K562 (cell line): ENCODE data around the gene ZBTB9. TPM values are rescaled to one million over a fixed set of nuclear protein-coding genes. Genes with fewer than 3 reads are reported as not detected.

Experiments
- ATAC-seq: fragments of 200-7000 bp; cut with Tn5 transposase; 3 replicates; pipeline ENCODE4 v1.9.1; 2020; ENCODE audit warnings: moderate library complexity
- BruUV-seq: library from RNA; stranded (reverse); fragments of 400-500 nt; replicated peaks from 2 replicates; lab custom pipeline; 2021; lab: Mats Ljungman, UMichigan
- CTCF ChIA-PET: fragments of 300-600 bp; formaldehyde crosslinking; extraction: SDS; loops from one replicate; lab custom pipeline; 2021; ENCODE audit warnings: low intra/inter-chr PET ratio; lab: Yijun Ruan, JAX
- POLR2A ChIA-PET: fragments of 300-600, 350-650 bp; sonication (Branson Sonifier 250); formaldehyde crosslinking; extraction: SDS; loops from one replicate; lab custom pipeline; 2021; ENCODE audit warnings: antibody characterized with exemption, inconsistent platforms; lab: Yijun Ruan, JAX
- DNase-seq, 4 experiments: peaks; one replicate each; pipeline versions ENCODE4 v3.0.0 to v3.0.0-alpha.2; 2011 to 2018; ENCODE audit warnings: low spot score in 3 of 4, mixed read lengths in 3 of 4; ENCODE audit errors: extremely low read depth in 1 of 4
- FAIRE-seq: peaks from 2 replicates; lab custom pipeline; 2011; peaks lifted over from hg19 to GRCh38; lab: Jason Lieb, UNC
- H2AFZ ChIP-seq: 2 replicates; pipeline ENCODE4 v1.6.0; 2011; ENCODE audit warnings: low read depth, low read length, control low read depth, inconsistent platforms
- H3K27ac ChIP-seq: fragments of 200-600 bp; 3 replicates; pipeline ENCODE4 v1.8.0; 2011; ENCODE audit warnings: low read depth, mild to moderate bottlenecking, control low read depth, inconsistent platforms, low read length, moderate library complexity, mixed read lengths; ENCODE audit errors: extremely low read depth
- H3K27me3 ChIP-seq, 2 experiments: fragments of 300-600 bp in 1 of 2; 2 replicates in 1 of 2; 3 replicates in 1 of 2; pipeline versions ENCODE4 v1.6.0 to v1.8.0; 2011; ENCODE audit warnings: inconsistent platforms in 2 of 2, low read length in 2 of 2, mild to moderate bottlenecking in 1 of 2, mixed read lengths in 1 of 2, moderate library complexity in 1 of 2; ENCODE audit not compliant: control insufficient read depth in 2 of 2, insufficient read depth in 2 of 2
- H3K36me3 ChIP-seq: fragments of 300-600 bp; 3 replicates; pipeline ENCODE4 v1.8.0; 2011; ENCODE audit warnings: mild to moderate bottlenecking, low read length, inconsistent platforms; ENCODE audit not compliant: control insufficient read depth, insufficient read depth
- H3K4me1 ChIP-seq, 2 experiments: fragments of 200-600 bp in 1 of 2; replicated peaks in 1 of 2; 2 replicates in 1 of 2; 3 replicates in 1 of 2; pipeline versions ENCODE4 v1.5.1 to v1.8.0; 2011; ENCODE audit warnings: inconsistent platforms in 2 of 2, low read length in 2 of 2, mild to moderate bottlenecking in 1 of 2, mixed read lengths in 1 of 2, moderate library complexity in 1 of 2; ENCODE audit not compliant: control insufficient read depth in 2 of 2, insufficient read depth in 2 of 2
- H3K4me2 ChIP-seq: 2 replicates; pipeline ENCODE4 v1.6.1; 2011; ENCODE audit warnings: low read length, control low read depth, inconsistent platforms, mixed read lengths; ENCODE audit not compliant: insufficient read depth
- H3K4me3 ChIP-seq: fragments of 200-600 bp; sonication (generic), shearing (Covaris generic); 2 replicates; pipeline ENCODE4 v1.5.1; 2016; ENCODE audit warnings: control low read depth, inconsistent platforms
- H3K79me2 ChIP-seq: fragments of 200-600 bp; 3 replicates; pipeline ENCODE4 v1.8.0; 2011; ENCODE audit warnings: low read length, inconsistent platforms; ENCODE audit not compliant: control insufficient read depth, insufficient read depth
- H3K9ac ChIP-seq, 2 experiments: 2 replicates each; pipeline versions ENCODE4 v1.6.0 to v1.6.1; 2011; ENCODE audit warnings: low read depth in 2 of 2, low read length in 2 of 2, control low read depth in 1 of 2, inconsistent platforms in 1 of 2, mild to moderate bottlenecking in 1 of 2, mixed read lengths in 1 of 2; ENCODE audit not compliant: insufficient read depth in 1 of 2
- H3K9me1 ChIP-seq: one replicate; pipeline ENCODE4 v1.6.0; 2011; ENCODE audit warnings: inconsistent platforms, mild to moderate bottlenecking, low read length, moderate library complexity; ENCODE audit not compliant: control insufficient read depth, insufficient read depth
- H3K9me3 ChIP-seq: replicated peaks from 2 replicates; pipeline ENCODE4 v1.5.1; 2011; ENCODE audit warnings: low read depth, low read length, inconsistent platforms; ENCODE audit not compliant: control insufficient read depth, insufficient read depth
- H4K20me1 ChIP-seq: replicated peaks from 2 replicates; pipeline ENCODE4 v1.6.1; 2011; ENCODE audit warnings: low read length, inconsistent platforms, mixed read lengths; ENCODE audit not compliant: control insufficient read depth, insufficient read depth
- BRD9 ChIP-seq: fragments of 450-650 bp; IDR thresholded peaks from 2 replicates; pipeline ENCODE4 v1.6.1; 2018; ENCODE audit warnings: low read depth; ENCODE audit not compliant: partially characterized antibody
- CXXC5 ChIP-seq: fragments of 250-450 bp; sonication (Bioruptor Pico); IDR thresholded peaks from 2 replicates; pipeline ENCODE4 v1.8.0; 2022; ENCODE audit warnings: inconsistent platforms, mild to moderate bottlenecking, moderate library complexity
- DPF2 ChIP-seq: fragments of 450-650 bp; IDR thresholded peaks from 2 replicates; pipeline ENCODE4 v1.6.1; 2016
- FOXJ2 ChIP-seq: fragments of 200-800 bp; sonication (Bioruptor generic); IDR thresholded peaks from 2 replicates; pipeline ENCODE4 v1.6.1; 2016; ENCODE audit warnings: missing genetic modification characterization, missing compliant biosample characterization
- GABPB2 ChIP-seq: fragments of 250-450 bp; sonication (Bioruptor Pico); conservative IDR thresholded peaks from 2 replicates; pipeline ENCODE4 v1.5.1; 2021; ENCODE audit warnings: mild to moderate bottlenecking
- HLTF ChIP-seq: fragments of 450-650 bp; IDR thresholded peaks from 2 replicates; pipeline ENCODE4 v1.6.1; 2016
- LARP7 ChIP-seq: fragments of 450-650 bp; IDR thresholded peaks from 2 replicates; pipeline ENCODE4 v1.6.1; 2016
- MTA1 ChIP-seq: fragments of 450-650 bp; IDR thresholded peaks from 2 replicates; pipeline ENCODE4 v1.6.1; 2017; ENCODE audit warnings: borderline replicate concordance
- PHB ChIP-seq: fragments of 250-450 bp; sonication (Bioruptor Pico); IDR thresholded peaks from 2 replicates; pipeline ENCODE4 v1.5.0; 2021
- POLR2B ChIP-seq: fragments of 450-650 bp; IDR thresholded peaks from 2 replicates; pipeline ENCODE4 v1.6.1; 2018; ENCODE audit warnings: low read depth; ENCODE audit not compliant: partially characterized antibody
- RFX5 ChIP-seq: IDR thresholded peaks from 2 replicates; pipeline ENCODE4 v1.6.1; 2011; ENCODE audit warnings: low read depth, mild to moderate bottlenecking, improper control_type of control experiment, low read length
- SUPT5H ChIP-seq: fragments of 450-650 bp; IDR thresholded peaks from 2 replicates; pipeline ENCODE4 v1.6.1; 2016
- TCFL5 ChIP-seq: fragments of 250-450 bp; sonication (Bioruptor Pico); conservative IDR thresholded peaks from 2 replicates; pipeline ENCODE4 v1.6.1; 2021; ENCODE audit warnings: mild to moderate bottlenecking, moderate library complexity, matching md5 sums
- USF2 ChIP-seq: sonication (generic); formaldehyde crosslinking; IDR thresholded peaks from 2 replicates; pipeline ENCODE4 v1.5.0; 2020; ENCODE audit warnings: missing genetic modification reagents
- ZNF395 ChIP-seq: fragments of 200-800 bp; sonication (Bioruptor generic); IDR thresholded peaks from 2 replicates; pipeline ENCODE4 v1.6.1; 2017; ENCODE audit warnings: missing genetic modification characterization, missing compliant biosample characterization
- ZNF740 ChIP-seq, 3 experiments: fragments of 200-800 bp in 1 of 3; sonication (Bioruptor generic) in 1 of 3; sonication (generic) in 1 of 3; formaldehyde crosslinking in 1 of 3; IDR thresholded peaks; 2 replicates each; pipeline versions ENCODE4 v1.6.1 to v1.8.0; 2016 to 2022; ENCODE audit warnings: mild to moderate bottlenecking in 2 of 3, missing compliant biosample characterization in 2 of 3, missing genetic modification characterization in 2 of 3, missing genetic modification reagents in 1 of 3
- WGBS: fragments of 100-300 bp; shearing (Covaris generic); methylation state at CpG from one replicate; pipeline ENCODE4 v1.1.6; 2016; ENCODE audit warnings: low coverage, mixed read lengths; ENCODE audit not compliant: insufficient coverage; ENCODE audit errors: missing lambda C conversion rate; 5-methylcytosine and 5-hydroxymethylcytosine counted together
- in situ Hi-C: fragments of 300-500 bp; cut with MboI; formaldehyde crosslinking; loops from 4 replicates; pipeline ENCODE4 v1.15.0; 2018; ENCODE audit warnings: inconsistent platforms, mixed read lengths
- intact Hi-C: fragments of 100-400 bp; cut with micrococcal nuclease; formaldehyde crosslinking; loops from 2 replicates; pipeline ENCODE4 v1.14.2; 2022
- polyA plus RNA-seq, 8 experiments: library from polyadenylated mRNA; depleted of rRNA in 4 of 8; stranded (reverse) in 5 of 8; unstranded in 3 of 8; fragments of >200 nt; fragmentation: Nextera tagmentation in 2 of 8; fragmentation: Illumina TruSeq in 1 of 8; extraction: Ambion mirVana in 2 of 8; extraction: Trizol in 1 of 8; gene quantifications; 2 replicates each; pipeline versions ENCODE4 v1.2.1 to v1.2.3, GENCODE V29; 2011 to 2014; ENCODE audit warnings: inconsistent platforms in 1 of 8, missing spikeins in 1 of 8
- total RNA-seq, 7 experiments: library from RNA; depleted of rRNA in 6 of 7; stranded (reverse); fragments of >200 nt in 6 of 7; fragmentation: Illumina TruSeq in 2 of 7; extraction: Trizol in 2 of 7; gene quantifications; 2 replicates each; pipeline versions ENCODE4 v1.2.1 to v1.2.3, GENCODE V29; 2011 to 2021; ENCODE audit warnings: low replicate concordance in 1 of 7

The ZBTB9 gene
- total and polyA plus RNA-seq, 9 of the 15 experiments (the other 6 are each of a cell fraction or from before 2014, with no cell fraction given): 1.9 to 19.5 (median 10.4) TPM

DNA sequence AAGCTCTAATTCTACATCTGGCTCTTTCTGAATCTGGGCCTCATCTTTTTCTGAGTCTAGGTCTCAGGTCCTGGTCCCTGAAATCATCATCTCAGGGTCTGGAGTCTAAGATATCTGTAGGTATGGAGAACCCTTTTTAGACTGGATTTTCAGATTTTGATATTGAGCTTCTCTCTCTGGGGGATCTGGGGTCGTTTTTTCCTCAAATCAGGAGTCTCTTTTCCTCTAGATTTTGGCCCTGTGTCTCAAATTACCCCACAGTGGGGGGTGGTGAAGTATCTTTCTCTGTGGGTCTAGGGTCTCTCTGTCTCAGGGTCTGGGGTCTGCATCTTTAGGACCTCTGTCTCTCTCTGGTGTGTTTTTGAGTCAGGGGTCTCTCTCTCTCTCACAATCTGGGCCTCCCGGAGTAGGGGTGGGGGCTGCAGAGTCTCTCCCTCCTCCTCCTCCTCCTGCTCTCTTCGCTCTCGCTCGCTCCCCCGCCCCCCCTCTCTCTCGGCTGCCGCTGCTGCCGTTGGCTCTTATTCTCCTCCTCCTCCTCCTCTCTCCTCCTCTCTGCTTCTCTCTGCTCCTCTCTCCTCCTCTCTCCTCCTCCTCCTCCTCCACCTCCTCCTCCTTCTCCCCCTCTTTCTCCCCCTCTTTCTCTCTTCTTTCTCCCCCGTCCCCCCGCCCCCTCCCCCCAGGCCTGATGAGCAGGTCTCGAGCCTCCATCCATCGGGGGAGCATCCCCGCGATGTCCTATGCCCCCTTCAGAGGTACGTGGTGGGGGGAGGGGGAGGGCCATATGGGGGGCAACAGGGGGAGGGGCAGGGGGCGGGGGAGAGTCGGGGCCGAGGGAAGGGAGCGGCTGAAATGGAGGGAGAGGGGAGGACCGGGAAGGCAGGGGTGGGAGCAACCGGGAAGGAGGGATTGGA, 34.5 kb upstream of the ZBTB9 start, which contains the start of gene SYNGAP1:
SYNGAP1 (plus strand) TSS at position 486 of the 911 bp plus-strand sequence; CDS start at position 686, 200 bp downstream.
- ChIA-PET CTCF (interaction anchor here (0.6 kb wide), 1 partner anchor 10 kb away, joined by 3 read pairs; no protein-coding TSS in a partner anchor), POLR2A (interaction anchor here (0.6 to 1.7 kb wide), 7 partner anchors 28 to 595 kb away, joined by 3 to 10 read pairs (median 3); partner anchors contain the start of genes KIFC1, ZBTB22 and ZBTB9)
- H3K4me1 ChIP-seq: peaks cover 49 to 52% of the 10 kb centered on the region in 2 experiments
- H2AFZ ChIP-seq: peak within 1 kb of the TSS; percentile 81
- peaks cover 5% of the 10 kb centered on the region; the same call in 1 of the 2 replicates for H4K20me1 ChIP-seq
- peaks cover 22% of the 10 kb centered on the region; the same call in 2 of the 3 replicates for H3K36me3 ChIP-seq
- in situ Hi-C loops: no loop called here
- no peaks in the 10 kb centered on the region for H3K9me3 ChIP-seq
- H3K4me3 ChIP-seq: peak within 1 kb of the TSS; percentile 17; the same call in 1 of the 2 replicates
- no peaks in the 10 kb centered on the region for H3K27me3 ChIP-seq
- peak within 1 kb of the TSS; percentile 95 for H3K27ac ChIP-seq
- peak in 1 of 4 experiments; percentile 73 for DNase-seq
- ATAC-seq: no peak
- peak within 1 kb of the TSS; percentile 91 for H3K4me2 ChIP-seq
- peak within 1 kb of the TSS; percentile 80 to 82; a peak in 3 of 4 replicates for H3K9ac ChIP-seq
- WGBS: 6% methylated on average over 3 of the region's 22 CpGs
- H3K9me1 ChIP-seq: no peaks in the 10 kb centered on the region
- H3K79me2 ChIP-seq: peaks cover 37% of the 10 kb centered on the region
- FAIRE-seq: no peak
- no TSS peak for BruUV-seq
- intact Hi-C loops: loop anchor here (2.0 to 10.0 kb wide), 5 partner anchors 29 to 295 kb away; partner anchors contain the start of genes B3GALT4, HSD17B8 and KIFC1
- 0 out of 2 replicates have a peak, but pooled peaks have one; percentile 6 for TF ChIP-seq DPF2
- TF ChIP-seq ZNF395: peak; percentile 63; the same call in 1 of the 2 replicates
- no peak for TF ChIP-seq RFX5
- peak; percentile 26 for TF ChIP-seq BRD9
- 0 out of 2 replicates have a peak, but pooled peaks have one; percentile 24 for TF ChIP-seq FOXJ2
- peak; percentile 27; the same call in 1 of the 2 replicates for TF ChIP-seq MTA1
- TF ChIP-seq LARP7: 0 out of 2 replicates have a peak, but pooled peaks have one; percentile 53
- TF ChIP-seq TCFL5 (CRISPR knock-in tag): no peak
- 0 out of 2 replicates have a peak, but pooled peaks have one; percentile 26 for TF ChIP-seq PHB (CRISPR knock-in tag)
- TF ChIP-seq SUPT5H: 0 out of 2 replicates have a peak, but pooled peaks have one; percentile 27
- peak; percentile 33; the same call in 1 of the 2 replicates for TF ChIP-seq CXXC5 (CRISPR knock-in tag)
- 0 out of 2 replicates have a peak, but pooled peaks have one; percentile 20 for TF ChIP-seq HLTF
- peak; percentile 80; the same call in 1 of the 2 replicates for TF ChIP-seq ZNF740 (CRISPR knock-in tag; IDR thresholded peaks at IDR 0.05)
- TF ChIP-seq ZNF740 (tag; IDR thresholded peaks at IDR 0.05): no peak
- peak; percentile 18 for TF ChIP-seq POLR2B
- TF ChIP-seq USF2 (CRISPR knock-in tag): no peak
- TF ChIP-seq GABPB2 (CRISPR knock-in tag): no peak
